NB4 (cell line): ENCODE results near the gene SLX9.

ENCODE experiments used
- CTCF ChIP-seq: IDR thresholded peaks from one replicate; pipeline ENCODE4 v1.5.1; 2012; ENCODE audit warnings: low read depth, low read length
- MAX ChIP-seq: IDR thresholded peaks from 2 replicates; pipeline ENCODE4 v1.6.1; 2011; ENCODE audit warnings: low read depth, low read length
- POLR2A ChIP-seq: IDR thresholded peaks from 2 replicates; pipeline ENCODE4 v1.6.1; 2011; ENCODE audit warnings: mild to moderate bottlenecking; ENCODE audit not compliant: insufficient read length; ENCODE audit errors: extremely low read depth

GRCh38 chr21:44901391-44902074 is 38.3 kb upstream of the SLX9 start:
- TF ChIP-seq CTCF (no peak), POLR2A (no peak), MAX (no peak)
